A549 (cell line): ENCODE data around the gene DIS3L2.

Source experiments
- BHLHE40 ChIP-seq: IDR thresholded peaks from 2 replicates; pipeline ENCODE4 v1.6.1; 2012; ENCODE audit warnings: low read depth, low read length, inconsistent platforms
- CTCF ChIP-seq: fragments of >200 bp; sonication (Bioruptor Twin); formaldehyde crosslinking; IDR thresholded peaks from 3 replicates; pipeline ENCODE4 v1.5.1; 2016
- EP300 ChIP-seq, 2 experiments: fragments of >200 bp; sonication (Bioruptor Twin); formaldehyde crosslinking; IDR thresholded peaks; 2 replicates in 1 of 2; 3 replicates in 1 of 2; pipeline ENCODE4 v1.6.1; 2016 to 2017
- ESRRA ChIP-seq: fragments of 150-350 bp; IDR thresholded peaks from 2 replicates; pipeline ENCODE4 v1.6.1; 2014; ENCODE audit warnings: mild to moderate bottlenecking, low read length, borderline replicate concordance
- JUN ChIP-seq, 2 experiments: fragments of >200 bp; sonication (Bioruptor Twin); formaldehyde crosslinking; IDR thresholded peaks; 2 replicates in 1 of 2; 3 replicates in 1 of 2; pipeline ENCODE4 v1.6.1; 2016 to 2017
- MAX ChIP-seq: IDR thresholded peaks from 2 replicates; pipeline ENCODE4 v1.6.1; 2012
- POLR2AphosphoS2 ChIP-seq: conservative IDR thresholded peaks from 2 replicates; pipeline ENCODE4 v1.6.1; 2012; ENCODE audit warnings: low read length, improper control_type of control experiment, inconsistent platforms
- RAD21 ChIP-seq, 2 experiments: fragments of >200 bp in 1 of 2; sonication (Bioruptor Twin) in 1 of 2; formaldehyde crosslinking in 1 of 2; IDR thresholded peaks in 1 of 2; conservative IDR thresholded peaks in 1 of 2; 2 replicates in 1 of 2; 3 replicates in 1 of 2; pipeline ENCODE4 v1.6.1; 2012 to 2018; ENCODE audit warnings: inconsistent platforms in 1 of 2
- TP53 ChIP-seq: fragments of 250-450 bp; sonication (Bioruptor Pico); IDR thresholded peaks from 2 replicates; pipeline ENCODE4 v1.5.0; 2021; ENCODE audit warnings: mild to moderate bottlenecking, moderate library complexity
- USF2 ChIP-seq: fragments of 450-650 bp; IDR thresholded peaks from 2 replicates; pipeline ENCODE4 v1.6.1; 2014; ENCODE audit warnings: antibody characterized with exemption

GRCh38 chr2:232006253-232006652 is 44.7 kb downstream of the DIS3L2 start:
- TF ChIP-seq EP300 (IDR thresholded peaks at IDR 0.05), result no peak
- TF ChIP-seq CTCF, result no peak
- TF ChIP-seq POLR2AphosphoS2, result no peak
- TF ChIP-seq JUN (IDR thresholded peaks at IDR 0.05), result no peak
- TF ChIP-seq TP53 (CRISPR knock-in tag), result no peak
- no peak for TF ChIP-seq RAD21 (conservative IDR thresholded peaks at IDR 0.05 in 1 of 2, IDR thresholded peaks at IDR 0.05 in 1 of 2)
- no peak for TF ChIP-seq BHLHE40
- no peak for TF ChIP-seq USF2
- no peak for TF ChIP-seq ESRRA
- TF ChIP-seq MAX, result no peak
